Psoas muscle (tissue), 8 donors: ENCODE data around the gene FAM78B. TPM values are rescaled to one million over a fixed set of nuclear protein-coding genes. Genes with fewer than 3 reads are reported as not detected.

ENCODE experiments used
- ATAC-seq, 4 donors: fragments of 200-7000 bp; cut with Tn5 transposase; one replicate each; pipeline ENCODE4 v1.9.1; 2020; ENCODE audit warnings: moderate library complexity in 3 of 4, mild to moderate bottlenecking in 2 of 4
- DNase-seq, 2 donors: peaks; one replicate each; pipeline ENCODE4 v3.0.0-alpha.2; 2020
- H3K27ac ChIP-seq: fragments of 200-600 bp; one replicate; pipeline ENCODE4 v1.8.0; 2022
- H3K27me3 ChIP-seq, 3 donors: fragments of 200-600 bp in 1 of 3; one replicate each; pipeline versions ENCODE4 v1.6.1 to v1.8.0; 2013 to 2022; ENCODE audit warnings: low read length in 2 of 3, mild to moderate bottlenecking in 2 of 3, moderate library complexity in 1 of 3; ENCODE audit not compliant: insufficient read depth in 3 of 3
- H3K36me3 ChIP-seq, 2 donors: fragments of 200-600 bp in 1 of 2; one replicate each; pipeline versions ENCODE4 v1.6.1 to v1.8.0; 2013 to 2022; ENCODE audit warnings: low read depth in 1 of 2, mild to moderate bottlenecking in 1 of 2, moderate library complexity in 1 of 2; ENCODE audit not compliant: insufficient read depth in 1 of 2
- H3K4me1 ChIP-seq: fragments of 200-600 bp; one replicate; pipeline ENCODE4 v1.8.0; 2022
- H3K4me3 ChIP-seq: fragments of 200-600 bp; one replicate; pipeline ENCODE4 v1.8.0; 2022; ENCODE audit warnings: mild to moderate bottlenecking
- H3K9me3 ChIP-seq: fragments of 200-600 bp; one replicate; pipeline ENCODE4 v1.8.0; 2022
- CTCF ChIP-seq: fragments of 200-600 bp; IDR thresholded peaks from one replicate; pipeline ENCODE4 v1.8.0; 2022; ENCODE audit warnings: antibody characterized with exemption
- WGBS, 3 donors: extraction: QIAGEN DNeasy Blood & Tissue Kit; methylation state at CpG; one replicate each; pipeline versions ENCODE4 v1.1.6 to v1.1.7; 2013; 5-methylcytosine and 5-hydroxymethylcytosine counted together
- intact Hi-C, 2 donors: fragments of 100-400 bp; cut with DNase I; formaldehyde crosslinking; loops; one replicate each; pipeline versions ENCODE4 v1.11.0 to v1.14.2; 2022
- polyA plus RNA-seq, 3 donors: library from polyadenylated mRNA; stranded (reverse); fragments of 200-250 nt; gene quantifications; one replicate each; pipeline ENCODE4 v1.2.3, GENCODE V29; 2013
- total RNA-seq, 4 donors: library from RNA; stranded (reverse); fragmentation: NEBNext Ultra II Directional in 2 of 4; extraction: Animal tissue kit (Norgen Biotek cat#: 25700) in 2 of 4; gene quantifications; one replicate each; pipeline versions ENCODE4 v1.2.1 to v1.2.4, GENCODE V29; 2021 to 2023
- donor health status: healthy with polysubstance abuse.
- donor health status: DM: no; HTN: no; CAD: no; lungs with moderate emphysema.
- donor health status: Bipolar disorder and iron deficiency.
- donor health status: healthy.
- donor health status: DM: yes; HTN: yes; CAD: no.
- donor health status: DM: no; HTN: no; CAD: no.
- donor health status: DM: no; HTN: no; CAD: no.
- donor health status: DM: yes; HTN: yes; CAD: no.

Gene FAM78B
- total and polyA plus RNA-seq, 7 donors: 1.6 to 9.8 (median 4.9) TPM

DNA sequence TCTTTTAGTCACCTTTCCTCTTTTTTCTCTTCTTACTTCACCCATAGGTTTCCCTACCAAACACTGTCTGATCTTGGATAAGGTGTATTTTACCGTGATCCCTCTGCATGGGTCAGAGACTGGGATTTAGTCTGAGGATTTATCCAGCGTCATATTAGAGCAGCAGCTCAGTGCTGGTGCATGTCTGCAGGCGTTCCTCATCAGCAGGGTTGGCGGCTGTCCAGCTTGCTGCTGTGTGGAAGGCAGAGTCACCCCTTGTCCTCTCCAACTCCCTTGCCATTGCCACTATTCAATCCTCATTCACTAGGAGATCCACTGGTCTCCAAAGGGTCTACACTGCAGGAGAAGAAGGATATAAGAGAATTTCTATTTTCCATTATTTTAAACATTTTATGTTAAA, 7.3 kb upstream of the FAM78B start:
- no peak for TF ChIP-seq CTCF
- DNase-seq (no peak), ATAC-seq (no peak)
- WGBS, 3 donors: 36 to 48% (median 46%) methylated on average over 4 of the region's 4 CpGs
- Histone ChIP-seq H3K27ac (no peak overlapping the region), H3K36me3 (no peaks in the 10 kb centered on the region), H3K9me3 (no peaks in the 10 kb centered on the region), H3K4me1 (no peaks in the 10 kb centered on the region), H3K27me3 (no peaks in the 10 kb centered on the region), H3K4me3 (no peak overlapping the region)
- intact Hi-C loops: no loop called here

DNA sequence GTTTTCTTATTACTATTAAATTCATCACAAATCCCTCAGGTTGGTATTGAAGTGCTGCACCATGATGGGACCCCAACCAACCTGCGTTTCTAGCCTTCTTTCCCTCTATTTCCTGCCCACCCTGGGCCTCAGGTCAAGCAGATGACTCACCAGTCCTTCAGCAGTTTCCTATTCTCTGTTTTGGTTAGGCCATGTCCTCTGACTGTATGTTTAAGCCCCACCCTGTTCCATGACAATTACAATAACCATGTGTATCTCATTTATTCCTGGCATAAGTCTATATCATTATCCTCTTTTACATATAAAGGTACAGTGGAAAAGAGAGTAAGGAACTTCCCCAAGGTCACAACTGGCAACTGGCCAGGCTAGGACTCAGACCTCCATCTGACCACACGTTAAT, 5.3 kb upstream of the FAM78B start:
- DNase-seq (no peak), ATAC-seq (no peak)
- Histone ChIP-seq H3K9me3 (no peaks in the 10 kb centered on the region), H3K36me3 (no peaks in the 10 kb centered on the region), H3K4me1 (peaks cover 5% of the 10 kb centered on the region), H3K27ac (no peak overlapping the region), H3K27me3 (no peaks in the 10 kb centered on the region), H3K4me3 (no peak overlapping the region)
- intact Hi-C loops: no loop called here
- TF ChIP-seq CTCF: no peak
- WGBS, 3 donors: 49 to 62% (median 52%) methylated on average over 2 of the region's 2 CpGs

GRCh38 chr1:166170726-166171125, 3.9 kb upstream of the FAM78B start:
- no peaks in the 10 kb centered on the region for H3K27me3 ChIP-seq
- H3K4me3 ChIP-seq: no peak overlapping the region
- ATAC-seq (no peak), DNase-seq (no peak)
- TF ChIP-seq CTCF: no peak
- intact Hi-C loops: no loop called here
- no peaks in the 10 kb centered on the region for H3K36me3 ChIP-seq
- 57 to 64% (median 59%) methylated on average over 2 of the region's 2 CpGs for WGBS, 3 donors
- no peaks in the 10 kb centered on the region for H3K9me3 ChIP-seq
- no peak overlapping the region for H3K27ac ChIP-seq
- peaks cover 5% of the 10 kb centered on the region for H3K4me1 ChIP-seq

- no peaks in the 10 kb centered on the region for H3K36me3 ChIP-seq
- no peak for ATAC-seq
- H3K9me3 ChIP-seq: no peaks in the 10 kb centered on the region
- H3K4me3 ChIP-seq: no peak overlapping the region
- no peak overlapping the region for H3K27ac ChIP-seq
- H3K27me3 ChIP-seq: no peaks in the 10 kb centered on the region
- WGBS, 3 donors: 63 to 76% (median 69%) methylated on average over 2 of the region's 2 CpGs
- intact Hi-C loops: no loop called here
- no peak for DNase-seq
- H3K4me1 ChIP-seq: peaks cover 5% of the 10 kb centered on the region
- TF ChIP-seq CTCF: no peak
These were observed 3.3 kb upstream of the FAM78B start for GRCh38 chr1:166170075-166170474.

GRCh38 chr1:166169182-166169581, 2.4 kb upstream of the FAM78B start:
- 63 to 73% (median 67%) methylated on average over 3 of the region's 3 CpGs for WGBS, 3 donors
- intact Hi-C loops: loop anchor here (5.0 to 10.0 kb wide), 4 partner anchors 208 to 266 kb away; no protein-coding TSS in a partner anchor

More at GRCh38 chr1:166169182-166169581, 2.4 kb upstream of the FAM78B start:
- DNase-seq (no peak), ATAC-seq (no peak)
- no peaks in the 10 kb centered on the region for H3K27me3 ChIP-seq
- no peak for TF ChIP-seq CTCF
- H3K27ac ChIP-seq: no peak overlapping the region
- H3K4me3 ChIP-seq: no peak overlapping the region
- peaks cover 10% of the 10 kb centered on the region for H3K4me1 ChIP-seq
- H3K36me3 ChIP-seq: no peaks in the 10 kb centered on the region
- no peaks in the 10 kb centered on the region for H3K9me3 ChIP-seq
